Measurements from ENCODE around the gene KHDC4. TPM values are rescaled to one million over a fixed set of nuclear protein-coding genes. Genes with fewer than 3 reads are reported as not detected.
"Not testable (repeated sequence)": the region's sequence is repeated elsewhere in the genome, so short reads cannot be mapped to it uniquely, and the experiment has no call there.

Gene KHDC4
- total and polyA plus RNA-seq, 2 donors = 31.3 to 45.8 TPM

DNA sequence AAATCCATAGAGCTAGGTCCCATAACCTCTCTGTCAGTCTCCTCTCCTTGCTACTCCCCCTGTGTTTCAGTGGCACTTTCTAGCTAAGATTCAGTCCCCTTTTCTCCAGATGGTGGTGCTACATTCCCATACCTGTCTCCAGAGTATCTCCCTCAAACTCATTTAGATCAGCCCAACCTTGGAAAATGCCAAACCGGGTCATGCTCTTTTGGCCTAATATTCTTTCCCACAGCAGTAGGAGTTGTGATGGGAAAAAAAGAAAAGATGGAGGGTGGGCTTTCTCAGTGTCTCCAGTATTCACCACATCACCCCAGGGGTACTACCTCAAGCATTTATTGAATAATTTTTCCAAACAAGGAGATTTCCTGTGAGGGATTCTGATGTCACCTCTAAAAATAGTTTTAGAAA lies 4.0 kb upstream of the KHDC4 start:
- Histone ChIP-seq H3K27ac (ENCODE audit: low read depth in 1 of 2, low read length in 1 of 2) (no peak overlapping the region), H3K4me3 (ENCODE audit: low read length in 2 of 2) (no peak overlapping the region), H3K27me3 (ENCODE audit: control insufficient read depth in 2 of 2, insufficient read depth in 1 of 2, low read length in 1 of 2) (no peaks in the 10 kb centered on the region), H3K4me1 (ENCODE audit: control insufficient read depth in 2 of 2, insufficient read depth in 2 of 2, low read length in 2 of 2) (peaks cover 7 to 39% of the 10 kb centered on the region in 2 donors), H3K9me3 (ENCODE audit: control insufficient read depth in 2 of 2, insufficient read depth in 1 of 2, low read length in 1 of 2) (no peaks in the 10 kb centered on the region), H3K36me3 (ENCODE audit: control insufficient read depth in 2 of 2, insufficient read depth in 2 of 2, low read length in 1 of 2) (peaks cover 2 to 3% of the 10 kb centered on the region in 2 donors)
- WGBS = 0% methylated on average over 1 of the region's 1 CpG
- DNase-seq (ENCODE audit: low read depth in 6 of 9, low spot score in 9 of 9) = peak; percentile 18 to 81 (median 55)

DNA sequence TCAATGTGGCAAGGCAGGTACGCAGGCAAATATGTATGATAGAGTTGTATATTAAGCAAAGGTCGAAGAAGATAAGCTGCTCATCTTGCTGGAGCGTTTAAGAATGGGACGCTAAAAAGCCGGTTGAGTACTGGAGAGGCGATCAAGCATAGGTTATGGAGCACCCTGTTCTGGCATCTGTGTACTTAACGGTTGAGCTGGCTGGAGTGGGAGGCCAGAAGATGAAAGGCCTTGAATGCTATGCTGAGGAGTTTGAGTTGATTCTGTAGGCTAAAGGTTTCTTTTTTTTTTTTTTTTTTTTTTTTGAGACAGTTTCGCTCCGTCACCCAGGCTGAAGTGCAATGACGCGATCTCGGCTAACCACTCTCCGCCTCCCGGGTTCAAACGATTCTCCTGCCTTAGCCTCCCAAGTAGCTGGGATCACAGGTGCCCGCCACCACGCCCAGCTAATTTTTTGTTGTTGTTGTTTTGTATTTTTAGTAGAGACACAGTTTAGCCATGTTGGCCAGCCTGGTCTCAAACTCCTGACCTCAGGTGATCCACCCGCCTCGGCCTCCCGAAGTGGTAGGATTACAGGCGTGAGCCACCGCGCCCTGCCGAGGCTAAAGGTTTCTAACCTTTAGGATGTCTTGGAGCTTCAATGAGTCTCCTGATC lies 850 bp upstream of the KHDC4 start:
- peak overlapping the region; percentile 78 to 90 for H3K4me3 ChIP-seq (ENCODE audit: low read length in 2 of 2)
- no peaks in the 10 kb centered on the region for H3K27me3 ChIP-seq (ENCODE audit: control insufficient read depth in 2 of 2, insufficient read depth in 1 of 2, low read length in 1 of 2)
- no peak for DNase-seq (ENCODE audit: low read depth in 6 of 9, low spot score in 9 of 9)
- 92% methylated on average over 24 of the region's 24 CpGs for WGBS
- peak overlapping the region; percentile 87 to 95 for H3K27ac ChIP-seq (ENCODE audit: low read depth in 1 of 2, low read length in 1 of 2)
- H3K9me3 ChIP-seq (ENCODE audit: control insufficient read depth in 2 of 2, insufficient read depth in 1 of 2, low read length in 1 of 2) = no peaks in the 10 kb centered on the region
- H3K4me1 ChIP-seq (ENCODE audit: control insufficient read depth in 2 of 2, insufficient read depth in 2 of 2, low read length in 2 of 2) = peaks cover 15 to 35% of the 10 kb centered on the region in 2 donors
- H3K36me3 ChIP-seq (ENCODE audit: control insufficient read depth in 2 of 2, insufficient read depth in 2 of 2, low read length in 1 of 2) = peaks cover 16 to 33% of the 10 kb centered on the region in 2 donors

DNA sequence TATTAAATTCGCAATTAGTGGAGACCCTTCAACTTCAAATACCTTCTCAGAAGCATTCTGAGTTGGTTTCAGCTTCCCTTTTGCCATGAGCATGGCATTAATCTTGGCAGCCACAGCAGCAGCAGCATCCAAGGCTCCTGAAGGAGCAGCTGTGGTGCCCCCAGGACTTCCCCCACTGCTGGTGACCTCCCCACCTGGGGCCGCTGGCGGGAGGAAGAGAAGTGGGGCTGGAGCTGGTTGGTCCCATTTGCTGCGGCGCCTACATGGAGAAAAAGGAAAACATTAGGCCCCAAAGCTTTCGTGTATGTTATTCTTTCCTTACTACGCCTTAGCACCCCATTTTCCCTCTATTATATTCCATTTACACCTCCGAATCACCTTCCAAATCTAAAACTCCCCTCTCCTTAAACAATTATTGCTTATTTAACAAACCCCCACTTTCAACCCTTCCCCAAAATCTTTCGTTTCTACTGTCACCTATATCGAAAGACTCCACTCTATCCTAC lies 569 bp downstream of the KHDC4 start:
- peak in 1 of 9 donors; percentile 32 for DNase-seq (ENCODE audit: low read depth in 6 of 9, low spot score in 9 of 9)
- 8% methylated on average over 10 of the region's 10 CpGs for WGBS
- H3K4me3 ChIP-seq (ENCODE audit: low read length in 2 of 2) = peak overlapping the region; percentile 78 to 90
- H3K27me3 ChIP-seq (ENCODE audit: control insufficient read depth in 2 of 2, insufficient read depth in 1 of 2, low read length in 1 of 2) = no peaks in the 10 kb centered on the region
- no peaks in the 10 kb centered on the region for H3K9me3 ChIP-seq (ENCODE audit: control insufficient read depth in 2 of 2, insufficient read depth in 1 of 2, low read length in 1 of 2)
- H3K36me3 ChIP-seq (ENCODE audit: control insufficient read depth in 2 of 2, insufficient read depth in 2 of 2, low read length in 1 of 2) = peaks cover 25 to 44% of the 10 kb centered on the region in 2 donors
- peak overlapping the region; percentile 88 to 96 for H3K27ac ChIP-seq (ENCODE audit: low read depth in 1 of 2, low read length in 1 of 2)
- H3K4me1 ChIP-seq (ENCODE audit: control insufficient read depth in 2 of 2, insufficient read depth in 2 of 2, low read length in 2 of 2) = peaks cover 15 to 33% of the 10 kb centered on the region in 2 donors

DNA sequence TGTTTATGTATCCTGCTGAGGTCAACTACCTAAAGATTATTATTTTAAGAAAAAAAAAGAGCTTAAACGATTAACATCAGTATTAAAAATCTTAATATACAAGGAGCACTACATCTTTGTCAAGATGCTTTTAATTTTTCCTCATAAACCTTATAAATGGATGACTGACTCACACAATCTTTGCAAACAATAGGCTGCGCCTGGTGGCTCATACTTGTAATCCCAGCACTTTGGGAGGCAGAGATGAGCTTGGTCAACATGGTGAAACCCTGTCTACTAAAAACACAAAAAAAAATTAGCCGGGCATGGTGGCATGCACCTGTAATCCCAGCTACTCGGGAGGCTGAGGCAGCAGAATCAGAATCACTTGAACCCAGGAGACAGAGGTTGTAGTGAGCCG lies 1.7 kb downstream of the KHDC4 start:
- Histone ChIP-seq H3K27ac (ENCODE audit: low read depth in 1 of 2, low read length in 1 of 2) (no peak overlapping the region), H3K36me3 (ENCODE audit: control insufficient read depth in 2 of 2, insufficient read depth in 2 of 2, low read length in 1 of 2) (peaks cover 28 to 54% of the 10 kb centered on the region in 2 donors), H3K4me3 (ENCODE audit: low read length in 2 of 2) (no peak overlapping the region), H3K9me3 (ENCODE audit: control insufficient read depth in 2 of 2, insufficient read depth in 1 of 2, low read length in 1 of 2) (no peaks in the 10 kb centered on the region), H3K27me3 (ENCODE audit: control insufficient read depth in 2 of 2, insufficient read depth in 1 of 2, low read length in 1 of 2) (no peaks in the 10 kb centered on the region), H3K4me1 (ENCODE audit: control insufficient read depth in 2 of 2, insufficient read depth in 2 of 2, low read length in 2 of 2) (peaks cover 15 to 33% of the 10 kb centered on the region in 2 donors)
- WGBS = 97% methylated on average over 5 of the region's 5 CpGs
- no peak for DNase-seq (ENCODE audit: low read depth in 6 of 9, low spot score in 9 of 9)

GRCh38 chr1:155932081-155932480 lies 2.1 kb downstream of the KHDC4 start:
- H3K27me3 ChIP-seq (ENCODE audit: control insufficient read depth in 2 of 2, insufficient read depth in 1 of 2, low read length in 1 of 2) = no peaks in the 10 kb centered on the region
- H3K4me1 ChIP-seq (ENCODE audit: control insufficient read depth in 2 of 2, insufficient read depth in 2 of 2, low read length in 2 of 2) = peaks cover 15 to 33% of the 10 kb centered on the region in 2 donors
- 92% methylated on average over 1 of the region's 1 CpG for WGBS
- peaks cover 32 to 58% of the 10 kb centered on the region in 2 donors for H3K36me3 ChIP-seq (ENCODE audit: control insufficient read depth in 2 of 2, insufficient read depth in 2 of 2, low read length in 1 of 2)
- no peak for DNase-seq (ENCODE audit: low read depth in 6 of 9, low spot score in 9 of 9)
- H3K27ac ChIP-seq (ENCODE audit: low read depth in 1 of 2, low read length in 1 of 2) = no peak overlapping the region
- H3K4me3 ChIP-seq (ENCODE audit: low read length in 2 of 2) = no peak overlapping the region
- no peaks in the 10 kb centered on the region for H3K9me3 ChIP-seq (ENCODE audit: control insufficient read depth in 2 of 2, insufficient read depth in 1 of 2, low read length in 1 of 2)

GRCh38 chr1:155931332-155932038 lies 2.7 kb downstream of the KHDC4 start:
- Histone ChIP-seq H3K9me3 (ENCODE audit: control insufficient read depth in 2 of 2, insufficient read depth in 1 of 2, low read length in 1 of 2) (no peaks in the 10 kb centered on the region), H3K4me1 (ENCODE audit: control insufficient read depth in 2 of 2, insufficient read depth in 2 of 2, low read length in 2 of 2) (peaks cover 15 to 33% of the 10 kb centered on the region in 2 donors), H3K27me3 (ENCODE audit: control insufficient read depth in 2 of 2, insufficient read depth in 1 of 2, low read length in 1 of 2) (no peaks in the 10 kb centered on the region), H3K27ac (ENCODE audit: low read depth in 1 of 2, low read length in 1 of 2) (no peak overlapping the region), H3K36me3 (ENCODE audit: control insufficient read depth in 2 of 2, insufficient read depth in 2 of 2, low read length in 1 of 2) (peaks cover 37 to 64% of the 10 kb centered on the region in 2 donors), H3K4me3 (ENCODE audit: low read length in 2 of 2) (no peak overlapping the region)
- 97% methylated on average over 7 of the region's 7 CpGs for WGBS
- DNase-seq (ENCODE audit: low read depth in 6 of 9, low spot score in 9 of 9) = no peak

DNA sequence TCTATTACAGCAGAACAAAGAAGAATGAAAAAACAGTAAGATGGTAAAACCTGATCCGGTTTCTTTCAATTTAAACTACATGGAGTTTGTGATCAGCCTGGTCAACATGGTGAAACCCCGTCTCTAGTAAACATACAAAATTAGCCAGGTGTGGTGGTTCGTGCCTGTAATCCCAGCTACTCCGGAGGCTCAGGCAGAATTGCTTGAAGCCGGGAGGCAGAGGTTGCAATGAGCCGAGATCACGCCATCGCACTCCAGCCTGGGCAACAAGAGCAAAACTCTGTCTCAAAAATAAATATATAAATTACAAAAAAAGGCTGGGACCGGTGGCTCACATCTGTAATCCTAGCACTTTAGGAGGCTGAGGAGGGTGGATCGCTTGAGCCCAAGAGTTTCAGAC lies 3.5 kb downstream of the KHDC4 start:
- not testable (repeated sequence) for H3K9me3 ChIP-seq (ENCODE audit: control insufficient read depth in 2 of 2, insufficient read depth in 1 of 2, low read length in 1 of 2); H3K27ac ChIP-seq (ENCODE audit: low read depth in 1 of 2, low read length in 1 of 2); H3K4me3 ChIP-seq (ENCODE audit: low read length in 2 of 2); DNase-seq (ENCODE audit: low read depth in 6 of 9, low spot score in 9 of 9); H3K27me3 ChIP-seq (ENCODE audit: control insufficient read depth in 2 of 2, insufficient read depth in 1 of 2, low read length in 1 of 2)
- 97% methylated on average over 10 of the region's 10 CpGs for WGBS
- peaks cover 43 to 72% of the 10 kb centered on the region in 2 donors for H3K36me3 ChIP-seq (ENCODE audit: control insufficient read depth in 2 of 2, insufficient read depth in 2 of 2, low read length in 1 of 2)
- H3K4me1 ChIP-seq (ENCODE audit: control insufficient read depth in 2 of 2, insufficient read depth in 2 of 2, low read length in 2 of 2) = peaks cover 15 to 33% of the 10 kb centered on the region in 2 donors

- Histone ChIP-seq H3K27me3 (ENCODE audit: control insufficient read depth in 2 of 2, insufficient read depth in 1 of 2, low read length in 1 of 2) (no peaks in the 10 kb centered on the region), H3K27ac (ENCODE audit: low read depth in 1 of 2, low read length in 1 of 2) (no peak overlapping the region), H3K36me3 (ENCODE audit: control insufficient read depth in 2 of 2, insufficient read depth in 2 of 2, low read length in 1 of 2) (peaks cover 59 to 89% of the 10 kb centered on the region in 2 donors), H3K9me3 (ENCODE audit: control insufficient read depth in 2 of 2, insufficient read depth in 1 of 2, low read length in 1 of 2) (no peaks in the 10 kb centered on the region), H3K4me1 (ENCODE audit: control insufficient read depth in 2 of 2, insufficient read depth in 2 of 2, low read length in 2 of 2) (peaks cover 11 to 25% of the 10 kb centered on the region in 2 donors), H3K4me3 (ENCODE audit: low read length in 2 of 2) (no peak overlapping the region)
- DNase-seq (ENCODE audit: low read depth in 6 of 9, low spot score in 9 of 9) = no peak
- 95% methylated on average over 5 of the region's 5 CpGs for whole genome bisulfite sequencing
Measured at GRCh38 chr1:155929057-155929456, 5.2 kb downstream of the KHDC4 start.

DNA sequence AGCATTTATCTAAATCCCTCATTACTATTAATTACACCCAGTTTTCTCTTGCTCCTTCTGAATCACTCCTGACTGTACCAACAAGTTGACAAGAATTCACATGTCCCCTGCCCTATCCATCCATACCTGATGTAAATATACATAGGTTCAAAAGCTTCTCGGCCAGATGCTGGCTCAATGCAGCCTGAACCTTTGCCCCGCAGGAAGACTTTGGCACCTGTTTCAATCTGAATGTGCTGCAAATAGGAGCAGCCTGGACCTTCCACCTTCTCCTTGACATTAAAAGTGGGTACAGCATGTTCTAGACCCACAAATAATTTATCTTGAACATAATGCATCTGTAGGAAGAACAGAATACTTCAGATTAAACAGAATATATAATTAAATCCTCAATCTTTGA lies 8.7 kb downstream of the KHDC4 start:
- WGBS = 97% methylated on average over 2 of the region's 2 CpGs
- Histone ChIP-seq H3K27me3 (ENCODE audit: control insufficient read depth in 2 of 2, insufficient read depth in 1 of 2, low read length in 1 of 2) (no peaks in the 10 kb centered on the region), H3K4me3 (ENCODE audit: low read length in 2 of 2) (no peak overlapping the region), H3K4me1 (ENCODE audit: control insufficient read depth in 2 of 2, insufficient read depth in 2 of 2, low read length in 2 of 2) (no peaks in the 10 kb centered on the region), H3K27ac (ENCODE audit: low read depth in 1 of 2, low read length in 1 of 2) (no peak overlapping the region), H3K36me3 (ENCODE audit: control insufficient read depth in 2 of 2, insufficient read depth in 2 of 2, low read length in 1 of 2) (peaks cover 65 to 95% of the 10 kb centered on the region in 2 donors), H3K9me3 (ENCODE audit: control insufficient read depth in 2 of 2, insufficient read depth in 1 of 2, low read length in 1 of 2) (no peaks in the 10 kb centered on the region)
- DNase-seq (ENCODE audit: low read depth in 6 of 9, low spot score in 9 of 9) = no peak
